ENCODE results near the gene IP6K1.
"Not testable (repeated sequence)": the region's sequence is repeated elsewhere in the genome, so short reads cannot be mapped to it uniquely, and the experiment has no call there.

Gene IP6K1

DNA sequence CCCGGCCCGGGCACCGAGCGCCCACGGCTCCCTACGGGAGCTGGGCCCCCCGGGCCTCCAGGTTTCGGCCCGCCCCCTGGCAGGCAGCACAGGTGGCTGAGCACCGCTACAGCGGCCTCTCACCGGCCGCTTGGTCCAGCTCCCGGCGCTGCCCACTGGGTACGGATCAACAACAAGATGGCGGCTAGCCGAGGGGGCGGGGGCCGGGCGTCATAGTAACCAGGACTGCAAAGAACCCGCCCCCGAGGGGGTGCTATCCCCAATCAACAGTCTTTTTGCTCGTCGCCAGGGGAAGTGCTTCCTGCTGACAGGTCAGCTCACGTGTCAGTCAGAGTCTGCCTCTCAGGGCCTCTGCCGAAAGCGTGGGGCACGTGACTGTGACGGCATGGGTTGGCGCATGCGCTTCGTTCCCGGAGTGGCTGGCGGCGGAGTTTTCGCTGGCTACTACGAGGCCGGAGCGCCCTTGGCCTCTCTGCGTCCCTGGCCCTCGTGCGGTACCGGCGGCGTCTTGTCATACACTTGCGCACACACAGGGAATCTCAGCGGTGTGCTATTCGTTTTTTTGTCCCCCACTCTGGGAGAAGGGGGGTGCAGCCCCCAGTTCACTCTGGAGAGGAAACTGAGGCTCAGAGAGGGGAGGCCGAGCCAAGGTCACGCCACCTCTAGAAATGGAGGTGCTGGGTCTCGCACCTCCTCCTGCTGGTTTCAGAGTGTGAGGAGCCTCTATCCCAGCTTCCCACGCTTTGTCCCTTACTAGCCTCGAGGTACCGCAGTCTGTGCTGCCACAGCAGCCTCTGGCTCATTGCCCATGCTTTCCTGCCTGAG is at the start of gene IP6K1:
IP6K1 (minus strand) TSS at position 186 of the 825 bp plus-strand sequence. CDS start 38,502 bp downstream, outside the sequence.
- DNase-seq = peak; percentile 85

- DNase-seq = no peak
These were observed 45.0 kb upstream of the IP6K1 start for GRCh38 chr3:49831341-49831740.

- DNase-seq = no peak
These were observed 39.7 kb upstream of the IP6K1 start for GRCh38 chr3:49826016-49826415.

DNA sequence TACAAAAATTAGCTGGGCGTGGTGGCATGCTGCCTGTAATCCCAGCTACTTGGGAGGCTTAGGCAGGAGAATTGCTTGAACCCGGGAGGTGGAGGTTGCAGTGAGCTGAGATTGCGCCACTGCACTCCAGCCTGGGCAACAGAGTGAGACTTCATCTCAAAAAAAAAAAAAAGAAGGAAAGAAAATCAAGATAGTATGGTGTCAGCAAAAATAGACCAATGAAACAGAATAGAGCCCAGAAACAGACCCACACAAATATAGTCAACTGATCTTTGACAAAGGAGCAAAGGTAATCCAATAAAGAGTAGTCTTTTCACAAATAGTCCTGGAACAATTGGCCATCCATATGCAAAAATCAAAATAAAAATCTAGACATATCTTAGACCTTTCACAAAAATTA is 36.8 kb upstream of the IP6K1 start:
- DNase-seq = not testable (repeated sequence)

DNA sequence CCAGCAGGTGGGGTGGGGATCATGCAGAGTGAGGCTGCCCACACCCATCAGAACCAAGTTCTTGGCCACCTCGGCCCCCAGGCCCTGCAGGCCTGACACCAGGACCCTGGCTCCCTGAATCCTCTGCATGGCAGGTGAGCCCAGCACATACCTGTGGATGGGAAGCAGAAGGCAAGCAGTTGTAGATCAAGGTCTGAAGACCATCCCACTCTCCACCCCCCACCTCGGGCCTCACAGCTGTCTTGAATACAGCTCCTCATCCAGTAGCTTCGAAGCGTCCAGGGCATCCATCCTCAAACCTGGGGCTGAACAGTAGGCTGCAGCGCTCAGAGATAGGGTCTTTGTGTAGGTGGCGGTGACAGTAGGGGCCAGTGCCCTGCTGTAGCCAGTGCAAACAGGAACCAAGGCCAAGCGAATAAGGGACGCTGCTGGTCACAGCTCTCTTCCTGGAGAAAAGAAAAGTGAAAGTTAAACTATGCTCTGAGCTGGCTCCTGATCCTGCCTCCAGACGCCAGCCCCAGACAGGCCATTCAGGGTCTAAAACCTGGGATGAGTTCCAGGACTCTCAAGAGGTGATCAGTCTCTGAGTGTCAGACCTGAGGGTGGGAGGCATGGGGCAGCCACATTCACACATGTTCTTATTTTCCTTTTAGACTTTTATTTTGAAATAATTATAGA is 27.3 kb upstream of the IP6K1 start, which contains the start of gene UBA7:
UBA7 (minus strand) TSS at position 457 of the 678 bp plus-strand sequence; CDS start at position 291, 166 bp downstream.
- DNase-seq = no peak

- DNase-seq = no peak
These were observed 26.7 kb upstream of the IP6K1 start for GRCh38 chr3:49812916-49813496.

DNA sequence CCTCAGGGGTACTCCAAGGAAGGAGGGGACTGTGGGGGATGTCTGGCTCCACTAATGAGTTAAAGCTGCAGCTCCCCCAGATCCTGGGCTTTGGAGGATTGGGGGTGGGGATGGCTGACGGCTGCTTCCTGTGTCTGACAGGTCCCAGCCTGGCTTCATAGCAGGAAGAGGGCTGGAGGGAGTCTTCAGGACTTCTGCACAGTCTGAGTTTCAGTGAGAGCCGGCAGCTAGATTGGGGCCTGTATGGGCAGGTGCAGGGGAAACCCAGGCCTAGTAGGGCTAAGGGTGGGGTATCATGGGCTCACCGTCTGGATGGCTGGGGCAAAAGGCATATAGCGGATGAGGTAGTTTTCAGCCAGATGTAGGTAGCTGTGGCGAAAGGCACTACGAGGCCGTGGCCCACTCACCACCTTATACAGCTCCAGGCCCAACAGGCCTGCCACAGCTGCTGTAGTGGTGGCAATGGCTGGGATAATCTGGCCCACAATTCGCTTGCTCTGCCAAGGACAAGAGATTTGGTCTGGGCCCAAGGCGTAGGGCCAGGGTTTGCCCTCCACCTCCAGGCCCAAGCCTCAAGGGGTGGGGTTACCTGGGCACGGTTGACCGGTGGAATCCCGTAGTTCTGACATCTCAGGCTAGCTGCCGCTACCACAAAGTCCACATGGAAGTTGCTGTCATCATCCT is 21.2 kb upstream of the IP6K1 start:
- no peak for DNase-seq

DNA sequence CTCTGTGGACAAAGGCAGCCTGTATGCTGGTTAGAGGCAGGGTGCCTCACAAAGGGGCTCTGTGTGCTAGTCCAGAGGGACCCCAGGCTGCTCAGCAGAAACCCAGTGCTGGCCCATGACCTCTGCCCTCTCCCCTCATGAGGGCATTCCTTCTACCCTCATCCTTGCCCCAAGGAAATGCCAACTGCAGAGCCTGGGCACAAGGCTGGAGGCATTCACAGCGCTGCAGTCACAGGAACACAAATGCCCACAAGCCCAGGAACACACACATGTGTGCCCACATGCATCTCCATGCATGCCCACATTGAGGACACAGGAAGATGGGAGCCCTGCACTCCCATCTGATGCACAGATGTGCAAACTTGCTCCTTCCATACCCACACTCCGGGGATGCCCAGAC is 20.5 kb upstream of the IP6K1 start:
- no peak for DNase-seq

DNA sequence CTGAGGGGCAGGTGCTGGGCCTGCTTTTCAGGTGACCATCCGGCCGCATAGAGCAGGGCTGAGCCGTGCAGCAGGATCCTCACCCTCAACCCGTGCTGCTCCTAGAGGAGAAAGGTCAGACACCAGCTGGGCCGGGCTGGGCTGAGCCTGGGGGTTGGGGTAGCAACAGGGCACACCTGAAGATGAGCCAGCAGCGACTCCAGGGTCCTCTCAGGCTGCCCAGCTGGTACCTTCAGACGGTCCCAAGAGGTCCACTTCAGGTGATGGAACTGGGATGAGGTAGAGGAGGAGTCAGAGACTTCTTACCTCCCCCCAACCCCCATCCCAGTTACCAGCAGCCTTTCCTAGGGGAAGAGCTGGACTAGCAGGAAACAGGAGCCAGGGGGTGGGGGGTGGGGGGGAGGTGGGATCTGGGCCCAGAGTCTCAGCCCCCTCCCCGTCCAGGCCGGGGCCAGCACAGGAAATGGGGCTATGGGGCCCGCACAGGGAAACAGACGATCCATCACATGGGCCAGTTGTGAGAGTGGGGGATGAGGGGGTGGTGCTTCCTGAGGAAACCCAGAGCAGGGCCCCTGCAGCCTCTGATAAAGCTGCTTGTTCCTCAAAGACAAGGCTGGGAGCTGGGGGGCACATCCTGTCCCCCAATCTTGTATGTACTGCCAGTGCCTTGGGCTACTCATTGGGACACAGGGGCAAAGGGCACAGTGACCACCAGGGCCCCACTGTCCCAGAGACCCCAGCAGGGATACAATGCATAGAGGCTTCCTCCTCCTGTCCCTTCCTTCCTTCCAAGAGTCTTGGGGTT is 19.8 kb upstream of the IP6K1 start:
- DNase-seq = no peak

GRCh38 chr3:49805367-49805782 is 19.0 kb upstream of the IP6K1 start:
- DNase-seq = no peak

GRCh38 chr3:49804141-49805041 is 18.0 kb upstream of the IP6K1 start:
- no peak for DNase-seq

- DNase-seq = no peak
These were observed 17.3 kb upstream of the IP6K1 start for GRCh38 chr3:49803465-49804140.

- DNase-seq = no peak
These were observed 16.6 kb upstream of the IP6K1 start, which contains the start of gene INKA1 for GRCh38 chr3:49802719-49803464. TSS of gene INKA1 (plus strand) at chr3:49803261. CDS start at chr3:49803393, 132 bp downstream.

GRCh38 chr3:49801160-49801559 is 14.8 kb upstream of the IP6K1 start:
- DNase-seq = no peak

GRCh38 chr3:49799761-49800160 is 13.4 kb upstream of the IP6K1 start, which contains the start of gene CDHR4:
TSS of gene CDHR4 (minus strand) at chr3:49799873. CDS start at chr3:49799812, 61 bp downstream.
- no peak for DNase-seq

DNA sequence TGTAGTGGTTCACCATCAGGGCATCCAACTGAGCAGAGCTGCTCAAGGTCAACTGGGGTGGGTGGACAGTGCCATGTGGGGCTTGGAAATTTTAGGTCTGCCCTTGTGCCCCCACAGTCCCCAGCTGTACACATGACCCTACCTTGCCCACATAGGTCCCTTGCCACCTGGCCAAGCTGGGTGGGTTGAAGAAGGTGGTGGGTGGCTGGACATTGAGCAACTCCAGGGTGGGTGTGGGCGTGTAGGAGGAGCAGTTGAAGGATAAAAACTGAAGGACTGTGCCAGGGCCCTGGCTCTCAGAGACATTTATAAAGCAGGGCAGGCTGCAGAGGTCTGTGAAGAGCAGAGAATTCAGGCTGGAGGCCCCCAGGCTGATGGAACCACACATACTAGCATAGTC is 12.8 kb upstream of the IP6K1 start:
- no peak for DNase-seq

DNA sequence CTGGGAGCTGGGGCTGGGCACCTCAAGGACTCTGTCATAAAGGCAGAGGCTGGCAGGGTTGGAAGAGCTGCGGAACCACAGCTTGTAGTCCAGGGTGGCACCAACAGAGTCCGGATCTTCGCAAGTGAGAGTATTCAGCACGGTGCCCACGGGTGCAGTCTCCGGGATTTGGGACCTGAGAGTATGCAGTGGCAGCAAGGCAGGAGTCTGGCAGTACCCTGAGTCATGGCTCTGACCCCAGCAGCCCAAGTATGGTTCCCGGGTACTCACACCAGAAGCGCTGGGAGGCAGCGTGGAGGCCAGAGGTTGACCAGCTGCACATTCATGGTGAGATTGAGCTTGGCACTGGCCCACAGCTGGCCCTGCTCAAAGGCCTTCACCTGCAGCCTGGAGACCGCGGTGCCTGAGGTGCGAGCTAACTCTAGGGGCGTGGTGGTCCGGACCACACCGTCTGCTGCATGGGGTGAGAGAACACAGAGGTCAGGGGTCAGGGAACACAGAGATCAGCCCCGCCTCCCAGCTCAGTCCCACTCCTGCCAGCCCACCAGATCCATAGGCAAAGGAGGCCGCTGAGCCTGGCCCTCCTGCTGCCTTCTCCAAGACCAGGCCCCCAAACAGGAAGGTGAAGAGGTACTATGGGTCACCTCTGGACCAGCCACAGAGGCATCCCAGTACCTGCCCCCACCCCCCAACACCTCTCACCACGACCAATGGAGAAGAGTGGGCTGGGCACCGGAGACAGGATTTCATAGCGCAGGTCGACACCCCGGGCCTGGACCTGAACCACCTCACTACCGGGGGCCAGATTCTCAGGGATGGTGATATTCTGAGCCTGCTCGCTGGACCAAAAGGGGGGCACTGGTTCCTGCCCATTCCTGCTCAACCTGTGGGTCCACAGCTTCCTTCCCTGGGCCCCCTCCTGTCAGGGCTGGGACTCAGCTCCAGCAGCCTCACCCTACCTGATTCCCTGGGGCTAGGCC is 8.9 kb upstream of the IP6K1 start:
- DNase-seq = no peak

GRCh38 chr3:49794431-49794830 is 8.1 kb upstream of the IP6K1 start:
- DNase-seq = no peak

All from NCI-H1436 treated with DMSO at 0.1 percent for 48 hours (cell line).